K562 (cell line): ENCODE measurements around the gene RNF224. TPM values are rescaled to one million over a fixed set of nuclear protein-coding genes. Genes with fewer than 3 reads are reported as not detected.

Source experiments
- ATAC-seq: fragments of 200-7000 bp; cut with Tn5 transposase; 3 replicates; pipeline ENCODE4 v1.9.1; 2020; ENCODE audit warnings: moderate library complexity
- BruUV-seq: library from RNA; stranded (reverse); fragments of 400-500 nt; replicated peaks from 2 replicates; lab custom pipeline; 2021; lab: Mats Ljungman, UMichigan
- CTCF ChIA-PET: fragments of 300-600 bp; formaldehyde crosslinking; extraction: SDS; loops from one replicate; lab custom pipeline; 2021; ENCODE audit warnings: low intra/inter-chr PET ratio; lab: Yijun Ruan, JAX
- POLR2A ChIA-PET: fragments of 300-600, 350-650 bp; sonication (Branson Sonifier 250); formaldehyde crosslinking; extraction: SDS; loops from one replicate; lab custom pipeline; 2021; ENCODE audit warnings: antibody characterized with exemption, inconsistent platforms; lab: Yijun Ruan, JAX
- DNase-seq, 4 experiments: peaks; one replicate each; pipeline versions ENCODE4 v3.0.0 to v3.0.0-alpha.2; 2011 to 2018; ENCODE audit warnings: low spot score in 3 of 4, mixed read lengths in 3 of 4; ENCODE audit errors: extremely low read depth in 1 of 4
- FAIRE-seq: peaks from 2 replicates; lab custom pipeline; 2011; peaks lifted over from hg19 to GRCh38; lab: Jason Lieb, UNC
- H2AFZ ChIP-seq: 2 replicates; pipeline ENCODE4 v1.6.0; 2011; ENCODE audit warnings: low read depth, low read length, control low read depth, inconsistent platforms
- H3K27ac ChIP-seq: fragments of 200-600 bp; 3 replicates; pipeline ENCODE4 v1.8.0; 2011; ENCODE audit warnings: low read depth, mild to moderate bottlenecking, control low read depth, inconsistent platforms, low read length, moderate library complexity, mixed read lengths; ENCODE audit errors: extremely low read depth
- H3K27me3 ChIP-seq, 2 experiments: fragments of 300-600 bp in 1 of 2; 2 replicates in 1 of 2; 3 replicates in 1 of 2; pipeline versions ENCODE4 v1.6.0 to v1.8.0; 2011; ENCODE audit warnings: inconsistent platforms in 2 of 2, low read length in 2 of 2, mild to moderate bottlenecking in 1 of 2, mixed read lengths in 1 of 2, moderate library complexity in 1 of 2; ENCODE audit not compliant: control insufficient read depth in 2 of 2, insufficient read depth in 2 of 2
- H3K36me3 ChIP-seq: fragments of 300-600 bp; 3 replicates; pipeline ENCODE4 v1.8.0; 2011; ENCODE audit warnings: mild to moderate bottlenecking, low read length, inconsistent platforms; ENCODE audit not compliant: control insufficient read depth, insufficient read depth
- H3K4me1 ChIP-seq, 2 experiments: fragments of 200-600 bp in 1 of 2; replicated peaks in 1 of 2; 2 replicates in 1 of 2; 3 replicates in 1 of 2; pipeline versions ENCODE4 v1.5.1 to v1.8.0; 2011; ENCODE audit warnings: inconsistent platforms in 2 of 2, low read length in 2 of 2, mild to moderate bottlenecking in 1 of 2, mixed read lengths in 1 of 2, moderate library complexity in 1 of 2; ENCODE audit not compliant: control insufficient read depth in 2 of 2, insufficient read depth in 2 of 2
- H3K4me2 ChIP-seq: 2 replicates; pipeline ENCODE4 v1.6.1; 2011; ENCODE audit warnings: low read length, control low read depth, inconsistent platforms, mixed read lengths; ENCODE audit not compliant: insufficient read depth
- H3K4me3 ChIP-seq: fragments of 200-600 bp; sonication (generic), shearing (Covaris generic); 2 replicates; pipeline ENCODE4 v1.5.1; 2016; ENCODE audit warnings: control low read depth, inconsistent platforms
- H3K79me2 ChIP-seq: fragments of 200-600 bp; 3 replicates; pipeline ENCODE4 v1.8.0; 2011; ENCODE audit warnings: low read length, inconsistent platforms; ENCODE audit not compliant: control insufficient read depth, insufficient read depth
- H3K9ac ChIP-seq, 2 experiments: 2 replicates each; pipeline versions ENCODE4 v1.6.0 to v1.6.1; 2011; ENCODE audit warnings: low read depth in 2 of 2, low read length in 2 of 2, control low read depth in 1 of 2, inconsistent platforms in 1 of 2, mild to moderate bottlenecking in 1 of 2, mixed read lengths in 1 of 2; ENCODE audit not compliant: insufficient read depth in 1 of 2
- H3K9me1 ChIP-seq: one replicate; pipeline ENCODE4 v1.6.0; 2011; ENCODE audit warnings: inconsistent platforms, mild to moderate bottlenecking, low read length, moderate library complexity; ENCODE audit not compliant: control insufficient read depth, insufficient read depth
- H3K9me3 ChIP-seq: replicated peaks from 2 replicates; pipeline ENCODE4 v1.5.1; 2011; ENCODE audit warnings: low read depth, low read length, inconsistent platforms; ENCODE audit not compliant: control insufficient read depth, insufficient read depth
- H4K20me1 ChIP-seq: replicated peaks from 2 replicates; pipeline ENCODE4 v1.6.1; 2011; ENCODE audit warnings: low read length, inconsistent platforms, mixed read lengths; ENCODE audit not compliant: control insufficient read depth, insufficient read depth
- BMI1 ChIP-seq: fragments of 150-350 bp; IDR thresholded peaks from 2 replicates; pipeline ENCODE4 v1.6.1; 2014; ENCODE audit warnings: low read length
- CBFA2T2 ChIP-seq: fragments of 450-650 bp; conservative IDR thresholded peaks from 2 replicates; pipeline ENCODE4 v1.6.1; 2017; ENCODE audit warnings: mild to moderate bottlenecking
- DMBX1 ChIP-seq: fragments of 250-450 bp; sonication (Bioruptor Pico); IDR thresholded peaks from 2 replicates; pipeline ENCODE4 v1.8.0; 2022; ENCODE audit warnings: inconsistent platforms, mild to moderate bottlenecking, moderate library complexity, borderline replicate concordance
- E2F5 ChIP-seq: sonication (generic); formaldehyde crosslinking; IDR thresholded peaks from 2 replicates; pipeline ENCODE4 v1.8.0; 2022; ENCODE audit warnings: mild to moderate bottlenecking, missing genetic modification reagents
- ETS2 ChIP-seq: IDR thresholded peaks from 2 replicates; pipeline ENCODE4 v1.6.1; 2016; ENCODE audit warnings: borderline replicate concordance, missing genetic modification characterization, mild to moderate bottlenecking, moderate library complexity, missing compliant biosample characterization; ENCODE audit not compliant: poor library complexity, severe bottlenecking
- HIVEP1 ChIP-seq: fragments of 250-450 bp; sonication (Bioruptor Pico); IDR thresholded peaks from 2 replicates; pipeline ENCODE4 v1.4.0; 2020; ENCODE audit warnings: mild to moderate bottlenecking
- HNRNPUL1 ChIP-seq: fragments of 200-400 bp; formaldehyde crosslinking; IDR thresholded peaks from 2 replicates; pipeline ENCODE4 v1.6.1; 2017; ENCODE audit warnings: low read length
- POLR2AphosphoS5 ChIP-seq: IDR thresholded peaks from 2 replicates; pipeline ENCODE4 v1.6.1; 2011; ENCODE audit warnings: mild to moderate bottlenecking, low read depth, low read length, moderate library complexity; ENCODE audit not compliant: control insufficient read depth, insufficient read depth
- SAP30 ChIP-seq: fragments of 200-600 bp; sonication (generic); IDR thresholded peaks from 2 replicates; pipeline ENCODE4 v1.6.1; 2012; ENCODE audit warnings: borderline replicate concordance, low read depth, mild to moderate bottlenecking, moderate library complexity, low read length, control low read depth, inconsistent platforms; ENCODE audit not compliant: insufficient read depth, poor library complexity, severe bottlenecking
- SIRT6 ChIP-seq: IDR thresholded peaks from one replicate; pipeline ENCODE4 v1.6.1; 2012; ENCODE audit warnings: low read depth, mild to moderate bottlenecking, control low read depth, inconsistent platforms, low read length, moderate library complexity
- SMAD4 ChIP-seq: fragments of 250-450 bp; sonication (Bioruptor Pico); conservative IDR thresholded peaks from 2 replicates; pipeline ENCODE4 v1.8.0; 2021; ENCODE audit warnings: inconsistent platforms, mild to moderate bottlenecking, moderate library complexity
- SP2 ChIP-seq: IDR thresholded peaks from 2 replicates; pipeline ENCODE4 v1.6.1; 2011; ENCODE audit warnings: mild to moderate bottlenecking, low read depth, low read length, moderate library complexity; ENCODE audit not compliant: poor library complexity, severe bottlenecking; ENCODE audit errors: extremely low read depth
- YY1 ChIP-seq, 3 experiments: IDR thresholded peaks; 2 replicates each; pipeline ENCODE4 v1.6.1; 2011; ENCODE audit warnings: low read length in 2 of 3, mild to moderate bottlenecking in 2 of 3, moderate library complexity in 2 of 3, borderline replicate concordance in 1 of 3, control low read depth in 1 of 3, low read depth in 1 of 3; ENCODE audit not compliant: insufficient read depth in 3 of 3, insufficient replicate concordance in 2 of 3, control insufficient read depth in 1 of 3, insufficient read length in 1 of 3; ENCODE audit errors: extremely low read depth in 1 of 3
- ZBTB33 ChIP-seq: sonication (generic); formaldehyde crosslinking; IDR thresholded peaks from 2 replicates; pipeline ENCODE4 v1.8.1; 2023; ENCODE audit warnings: mild to moderate bottlenecking, missing genetic modification reagents
- ZNF707 ChIP-seq: fragments of 250-450 bp; sonication (Bioruptor Pico); conservative IDR thresholded peaks from 2 replicates; pipeline ENCODE4 v1.8.0; 2022; ENCODE audit warnings: inconsistent platforms, mild to moderate bottlenecking, moderate library complexity
- WGBS: fragments of 100-300 bp; shearing (Covaris generic); methylation state at CpG from one replicate; pipeline ENCODE4 v1.1.6; 2016; ENCODE audit warnings: low coverage, mixed read lengths; ENCODE audit not compliant: insufficient coverage; ENCODE audit errors: missing lambda C conversion rate; 5-methylcytosine and 5-hydroxymethylcytosine counted together
- in situ Hi-C: fragments of 300-500 bp; cut with MboI; formaldehyde crosslinking; loops from 4 replicates; pipeline ENCODE4 v1.15.0; 2018; ENCODE audit warnings: inconsistent platforms, mixed read lengths
- intact Hi-C: fragments of 100-400 bp; cut with micrococcal nuclease; formaldehyde crosslinking; loops from 2 replicates; pipeline ENCODE4 v1.14.2; 2022
- polyA plus RNA-seq, 8 experiments: library from polyadenylated mRNA; depleted of rRNA in 4 of 8; stranded (reverse) in 5 of 8; unstranded in 3 of 8; fragments of >200 nt; fragmentation: Nextera tagmentation in 2 of 8; fragmentation: Illumina TruSeq in 1 of 8; extraction: Ambion mirVana in 2 of 8; extraction: Trizol in 1 of 8; gene quantifications; 2 replicates each; pipeline versions ENCODE4 v1.2.1 to v1.2.3, GENCODE V29; 2011 to 2014; ENCODE audit warnings: inconsistent platforms in 1 of 8, missing spikeins in 1 of 8
- total RNA-seq, 7 experiments: library from RNA; depleted of rRNA in 6 of 7; stranded (reverse); fragments of >200 nt in 6 of 7; fragmentation: Illumina TruSeq in 2 of 7; extraction: Trizol in 2 of 7; gene quantifications; 2 replicates each; pipeline versions ENCODE4 v1.2.1 to v1.2.3, GENCODE V29; 2011 to 2021; ENCODE audit warnings: low replicate concordance in 1 of 7

Gene RNF224
- total and polyA plus RNA-seq, 9 of the 15 experiments (the other 6 are each of a cell fraction or from before 2014, with no cell fraction given): not detected

GRCh38 chr9:137242269-137243203 lies 15.2 kb downstream of the RNF224 start:
- WGBS: 57% methylated on average over 35 of the region's 36 CpGs
- H3K27ac ChIP-seq: peak overlapping the region; percentile 90
- H3K9ac ChIP-seq: peak overlapping the region; percentile 87 to 100
- H3K27me3 ChIP-seq: no peaks in the 10 kb centered on the region
- peaks cover 30% of the 10 kb centered on the region for H4K20me1 ChIP-seq
- in situ Hi-C loops: loop anchor here (25.0 kb wide), 1 partner anchor 455 kb away; the partner anchor contains the start of genes CCDC183 and TMEM141
- no peak for DNase-seq
- H3K9me1 ChIP-seq: peaks cover 4% of the 10 kb centered on the region
- H3K4me3 ChIP-seq: peak overlapping the region; percentile 96
- H3K9me3 ChIP-seq: no peaks in the 10 kb centered on the region
- peak overlapping the region; percentile 95 for H3K4me2 ChIP-seq
- BruUV-seq: no TSS peak
- H2AFZ ChIP-seq: no peak overlapping the region
- intact Hi-C loops: loop anchor here (5.0 to 10.0 kb wide), 2 partner anchors 60 to 458 kb away; partner anchors contain the start of gene NRARP
- ChIA-PET POLR2A (interaction anchor here (0.6 to 6.5 kb wide), 28 partner anchors 12 to 869 kb away, joined by 3 to 221 read pairs (median 4); partner anchors contain the start of genes ANAPC2, CARD9, CYSRT1 and EXD3), CTCF (no interaction called here)
- peaks cover 30% of the 10 kb centered on the region for H3K36me3 ChIP-seq
- FAIRE-seq: peak; percentile 74
- peaks cover 24 to 87% of the 10 kb centered on the region in 2 experiments; a peak in 4 of 5 replicates for H3K4me1 ChIP-seq
- ATAC-seq: no peak
- H3K79me2 ChIP-seq: peaks cover 57% of the 10 kb centered on the region
- TF ChIP-seq ZNF707 (CRISPR knock-in tag) (peak; percentile 61; the same call in 1 of the 2 replicates), POLR2AphosphoS5 (peak; percentile 47; the same call in 1 of the 2 replicates), ZBTB33 (CRISPR knock-in tag) (peak; percentile 92), SMAD4 (CRISPR knock-in tag) (no peak), SP2 (no peak), SIRT6 (peak; percentile 20), ETS2 (tag) (no peak), DMBX1 (CRISPR knock-in tag) (no peak), BMI1 (no peak), HNRNPUL1 (0 out of 2 replicates have a peak, but pooled peaks have one; percentile 40), E2F5 (no peak), YY1 (IDR thresholded peaks at IDR 0.05; ENCODE audit: borderline replicate concordance in 1 of 3, control insufficient read depth in 1 of 3, extremely low read depth in 1 of 3, insufficient read depth in 3 of 3, insufficient read length in 1 of 3, insufficient replicate concordance in 2 of 3, low read depth in 1 of 3, low read length in 2 of 3) (peak in 1 of 3 experiments; percentile 40), CBFA2T2 (no peak), SAP30 (peak; percentile 20), HIVEP1 (CRISPR knock-in tag) (no peak)
